ENCODE data around the gene PANK4. TPM values are rescaled to one million over a fixed set of nuclear protein-coding genes. Genes with fewer than 3 reads are reported as not detected.

Gene PANK4
- polyA plus RNA-seq, 1 experiment = 17.1 TPM

DNA sequence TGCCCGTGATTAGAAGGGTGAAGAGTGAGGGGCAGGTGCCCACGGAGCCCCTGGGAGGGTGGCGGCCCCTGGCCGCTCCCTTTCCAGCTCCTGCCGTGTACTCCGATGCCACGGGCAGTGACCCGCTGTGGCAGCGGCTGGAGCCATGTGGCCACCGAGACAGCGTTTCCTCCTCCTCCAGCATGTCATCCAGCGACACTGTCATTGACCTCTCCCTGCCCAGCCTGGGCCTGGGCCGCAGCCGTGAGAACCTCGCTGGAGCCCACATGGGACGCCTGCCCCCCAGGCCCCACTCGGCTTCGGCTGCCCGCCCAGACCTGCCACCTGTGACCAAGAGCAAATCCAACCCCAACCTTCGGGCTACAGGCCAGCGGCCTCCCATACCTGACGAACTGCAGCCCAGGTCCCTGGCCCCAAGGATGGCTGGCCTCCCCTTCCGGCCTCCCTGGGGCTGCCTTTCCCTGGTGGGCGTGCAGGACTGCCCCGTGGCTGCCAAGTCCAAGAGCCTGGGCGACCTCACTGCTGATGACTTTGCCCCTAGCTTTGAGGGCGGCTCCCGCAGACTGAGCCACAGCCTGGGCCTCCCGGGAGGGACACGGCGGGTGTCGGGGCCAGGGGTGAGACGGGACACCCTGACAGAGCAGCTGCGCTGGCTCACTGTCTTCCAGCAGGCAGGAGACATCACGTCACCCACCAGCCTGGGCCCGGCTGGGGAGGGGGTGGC, 22.0 kb downstream of the PANK4 start:
- ChIA-PET POLR2A (no interaction called here), CTCF (no interaction called here)
- TF ChIP-seq, protein P1, sequence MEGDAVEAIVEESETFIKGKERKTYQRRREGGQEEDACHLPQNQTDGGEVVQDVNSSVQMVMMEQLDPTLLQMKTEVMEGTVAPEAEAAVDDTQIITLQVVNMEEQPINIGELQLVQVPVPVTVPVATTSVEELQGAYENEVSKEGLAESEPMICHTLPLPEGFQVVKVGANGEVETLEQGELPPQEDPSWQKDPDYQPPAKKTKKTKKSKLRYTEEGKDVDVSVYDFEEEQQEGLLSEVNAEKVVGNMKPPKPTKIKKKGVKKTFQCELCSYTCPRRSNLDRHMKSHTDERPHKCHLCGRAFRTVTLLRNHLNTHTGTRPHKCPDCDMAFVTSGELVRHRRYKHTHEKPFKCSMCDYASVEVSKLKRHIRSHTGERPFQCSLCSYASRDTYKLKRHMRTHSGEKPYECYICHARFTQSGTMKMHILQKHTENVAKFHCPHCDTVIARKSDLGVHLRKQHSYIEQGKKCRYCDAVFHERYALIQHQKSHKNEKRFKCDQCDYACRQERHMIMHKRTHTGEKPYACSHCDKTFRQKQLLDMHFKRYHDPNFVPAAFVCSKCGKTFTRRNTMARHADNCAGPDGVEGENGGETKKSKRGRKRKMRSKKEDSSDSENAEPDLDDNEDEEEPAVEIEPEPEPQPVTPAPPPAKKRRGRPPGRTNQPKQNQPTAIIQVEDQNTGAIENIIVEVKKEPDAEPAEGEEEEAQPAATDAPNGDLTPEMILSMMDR (IDR thresholded peaks at IDR 0.05; ENCODE audit: insufficient read depth, low read depth, low read length) = no peak
- peaks cover 5% of the 10 kb centered on the region for H3K36me3 ChIP-seq (ENCODE audit: control insufficient read depth, insufficient read depth, low read length)
- peaks cover 10% of the 10 kb centered on the region for H3K27me3 ChIP-seq (ENCODE audit: control insufficient read depth, insufficient read depth, low read length)
- no peak for DNase-seq (ENCODE audit: low read depth)
- no peak overlapping the region for H3K4me3 ChIP-seq (ENCODE audit: low read depth, low read length)

DNA sequence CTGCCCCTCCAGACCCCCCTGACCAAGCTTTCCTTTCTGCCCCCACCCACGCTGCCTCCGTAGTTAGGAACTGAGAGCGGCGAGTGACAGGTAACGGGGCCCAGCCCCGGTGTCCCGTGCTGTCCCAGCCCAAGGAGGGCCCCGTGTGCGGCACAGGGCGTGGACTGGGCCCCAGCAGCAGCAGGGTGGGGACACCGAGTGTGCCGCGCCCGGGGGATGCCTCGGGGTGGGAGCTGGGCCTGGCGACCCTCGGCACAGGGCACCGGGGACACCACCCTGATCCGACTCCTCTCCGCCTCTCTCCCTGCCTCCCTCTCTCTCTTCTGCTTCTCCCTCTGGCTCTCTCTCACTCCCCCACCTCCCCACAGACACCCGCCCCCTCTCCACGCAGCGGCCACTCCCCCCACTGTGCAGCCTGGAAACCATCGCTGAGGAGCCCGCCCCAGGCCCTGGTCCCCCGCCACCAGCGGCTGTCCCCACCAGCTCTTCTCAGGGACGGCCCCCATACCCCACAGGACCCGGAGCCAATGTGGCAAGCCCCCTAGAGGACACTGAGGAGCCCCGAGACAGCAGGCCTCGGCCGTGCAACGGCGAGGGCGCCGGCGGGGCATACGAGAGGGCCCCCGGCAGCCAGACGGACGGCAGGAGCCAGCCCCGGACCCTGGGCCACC, 22.7 kb downstream of the PANK4 start:
- ChIA-PET POLR2A (no interaction called here), CTCF (no interaction called here)
- Histone ChIP-seq H3K36me3 (ENCODE audit: control insufficient read depth, insufficient read depth, low read length) (peaks cover 2% of the 10 kb centered on the region), H3K4me3 (ENCODE audit: low read depth, low read length) (no peak overlapping the region), H3K27me3 (ENCODE audit: control insufficient read depth, insufficient read depth, low read length) (peaks cover 10% of the 10 kb centered on the region)
- TF ChIP-seq, protein P1 (IDR thresholded peaks at IDR 0.05; ENCODE audit: insufficient read depth, low read depth, low read length) = no peak
- no peak for DNase-seq (ENCODE audit: low read depth)

DNA sequence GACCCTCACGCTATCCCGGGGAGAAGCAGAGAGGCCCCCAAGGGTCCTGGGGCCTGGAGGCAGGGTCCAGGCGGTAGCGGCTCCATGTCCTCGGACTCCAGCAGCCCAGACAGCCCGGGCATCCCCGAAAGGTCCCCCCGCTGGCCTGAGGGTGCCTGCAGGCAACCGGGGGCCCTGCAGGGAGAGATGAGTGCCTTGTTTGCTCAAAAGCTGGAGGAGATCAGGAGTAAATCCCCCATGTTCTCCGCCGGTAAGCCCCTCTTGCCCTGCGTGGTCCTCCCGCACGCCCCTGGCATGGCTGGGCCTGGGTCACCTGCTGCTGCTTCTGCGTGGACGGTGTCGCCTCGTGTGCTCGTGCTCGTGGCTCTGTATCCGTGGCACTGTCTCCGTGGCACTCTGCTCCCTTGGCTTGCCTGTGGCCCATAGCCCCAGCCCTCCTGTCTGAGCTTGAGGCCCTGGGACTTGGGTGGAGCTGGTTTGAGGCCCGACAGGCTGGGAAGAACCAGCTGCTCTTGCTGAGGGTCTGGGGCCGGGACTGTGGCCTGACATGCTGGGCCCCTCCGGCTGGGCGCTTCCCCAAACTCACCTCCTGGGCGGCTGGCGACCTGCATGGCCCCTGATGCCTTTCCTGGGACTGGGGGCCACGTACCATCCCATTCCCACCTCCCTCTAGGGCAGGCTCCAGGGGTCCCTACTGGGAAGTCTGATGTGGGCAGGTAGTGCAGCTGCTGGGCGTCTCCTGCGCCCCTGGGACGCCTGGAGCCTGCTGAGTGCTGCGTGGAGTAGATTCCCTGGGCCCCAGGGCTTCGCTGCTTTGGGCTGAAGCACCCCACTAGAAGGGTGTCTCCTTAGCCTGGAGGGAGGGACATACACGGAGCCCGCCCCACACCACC, 23.5 kb downstream of the PANK4 start:
- CTCF ChIA-PET = interaction anchor here (0.7 kb wide), 1 partner anchor 594 kb away, joined by 3 read pairs; no protein-coding TSS in a partner anchor

DNA sequence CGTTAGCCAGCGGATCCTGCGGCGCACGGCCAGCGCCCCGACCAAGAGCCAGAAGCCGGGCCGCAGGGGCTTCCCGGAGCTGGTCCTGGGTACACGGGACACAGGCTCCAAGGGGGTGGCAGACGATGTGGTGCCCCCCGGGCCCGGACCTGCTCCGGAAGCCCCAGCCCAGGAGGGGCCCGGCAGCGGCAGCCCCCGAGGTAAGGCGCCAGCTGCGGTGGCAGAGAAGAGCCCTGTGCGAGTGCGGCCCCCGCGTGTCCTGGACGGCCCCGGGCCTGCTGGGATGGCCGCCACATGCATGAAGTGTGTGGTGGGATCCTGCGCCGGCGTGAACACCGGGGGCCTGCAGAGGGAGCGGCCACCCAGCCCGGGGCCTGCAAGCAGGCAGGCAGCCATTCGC, 24.2 kb downstream of the PANK4 start:
- DNase-seq (ENCODE audit: low read depth) = no peak
- TF ChIP-seq, protein P1 (IDR thresholded peaks at IDR 0.05; ENCODE audit: insufficient read depth, low read depth, low read length) = no peak
- CTCF ChIA-PET = no interaction called here
- POLR2A ChIA-PET = no interaction called here
- Histone ChIP-seq H3K4me3 (ENCODE audit: low read depth, low read length) (no peak overlapping the region), H3K27me3 (ENCODE audit: control insufficient read depth, insufficient read depth, low read length) (peaks cover 10% of the 10 kb centered on the region), H3K36me3 (ENCODE audit: control insufficient read depth, insufficient read depth, low read length) (peaks cover under 1% of the 10 kb centered on the region)

More for the DNA sequence above, 23.5 kb downstream of the PANK4 start:
- H3K27me3 ChIP-seq (ENCODE audit: control insufficient read depth, insufficient read depth, low read length) = peaks cover 10% of the 10 kb centered on the region
- no peak overlapping the region for H3K4me3 ChIP-seq (ENCODE audit: low read depth, low read length)
- TF ChIP-seq, protein P1 (IDR thresholded peaks at IDR 0.05; ENCODE audit: insufficient read depth, low read depth, low read length) = no peak
- H3K36me3 ChIP-seq (ENCODE audit: control insufficient read depth, insufficient read depth, low read length) = peaks cover 1% of the 10 kb centered on the region
- POLR2A ChIA-PET = no interaction called here
- DNase-seq (ENCODE audit: low read depth) = no peak

DNA sequence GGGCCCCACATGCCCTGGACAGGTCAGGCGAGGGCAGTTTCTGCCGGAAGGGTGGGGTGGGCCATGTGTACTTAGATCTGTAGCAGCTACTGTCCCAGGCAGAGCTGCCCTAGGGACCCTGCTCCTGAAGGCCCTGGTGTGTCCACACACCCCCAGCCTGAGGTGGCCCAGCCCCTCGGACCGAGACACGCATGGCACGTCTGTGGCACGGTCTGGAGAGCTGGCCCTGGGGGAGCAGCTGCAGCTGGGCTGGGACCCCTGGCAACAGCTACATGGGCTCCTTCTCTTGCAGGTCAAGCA, 24.6 kb downstream of the PANK4 start:
- H3K4me3 ChIP-seq (ENCODE audit: low read depth, low read length) = no peak overlapping the region
- DNase-seq (ENCODE audit: low read depth) = no peak
- ChIA-PET POLR2A (no interaction called here), CTCF (no interaction called here)
- H3K27me3 ChIP-seq (ENCODE audit: control insufficient read depth, insufficient read depth, low read length) = peaks cover 10% of the 10 kb centered on the region
- TF ChIP-seq, protein P1 (IDR thresholded peaks at IDR 0.05; ENCODE audit: insufficient read depth, low read depth, low read length) = no peak
- H3K36me3 ChIP-seq (ENCODE audit: control insufficient read depth, insufficient read depth, low read length) = no peaks in the 10 kb centered on the region

Measured in BJ (cell line).